WTC11 (cell line): ENCODE results near the gene MAU2. TPM values are rescaled to one million over a fixed set of nuclear protein-coding genes. Genes with fewer than 3 reads are reported as not detected.

ENCODE experiments used
- ATAC-seq: fragments of 200-7000 bp; cut with Tn5 transposase; 2 replicates; pipeline ENCODE4 v1.10.0; 2021; ENCODE audit warnings: mild to moderate bottlenecking, moderate library complexity
- CTCF ChIA-PET: fragments of 300-600 bp; sonication (Branson Sonifier 250); formaldehyde crosslinking; loops from one replicate; lab custom pipeline; 2021; ENCODE audit warnings: antibody characterized with exemption; lab: Charles Lee
- POLR2A ChIA-PET: fragments of 350-600 bp; sonication (Branson Sonifier 250); formaldehyde crosslinking; loops from one replicate; lab custom pipeline; 2021; ENCODE audit warnings: antibody characterized with exemption; lab: Charles Lee
- DNase-seq: peaks from one replicate; pipeline ENCODE4 v3.0.0; 2021; ENCODE audit warnings: low spot score
- H3K27ac Mint-ChIP-seq: 2 replicates; pipeline ENCODE4 v1.8.0; 2021; ENCODE audit warnings: mixed read lengths
- H3K27me3 Mint-ChIP-seq: 2 replicates; pipeline ENCODE4 v1.8.0; 2021; ENCODE audit warnings: low read depth, mild to moderate bottlenecking, moderate library complexity, mixed read lengths
- H3K36me3 Mint-ChIP-seq: 2 replicates; pipeline ENCODE4 v1.8.0; 2021; ENCODE audit warnings: mixed read lengths
- H3K4me1 Mint-ChIP-seq: 2 replicates; pipeline ENCODE4 v1.8.0; 2022; ENCODE audit warnings: mixed read lengths
- H3K4me3 Mint-ChIP-seq: 2 replicates; pipeline ENCODE4 v1.8.0; 2021; ENCODE audit warnings: mild to moderate bottlenecking, moderate library complexity, mixed read lengths
- H3K9me3 Mint-ChIP-seq: 2 replicates; pipeline ENCODE4 v1.8.0; 2021; ENCODE audit warnings: mixed read lengths
- AFF4 ChIP-seq: sonication (generic); formaldehyde crosslinking; IDR thresholded peaks from 2 replicates; pipeline ENCODE4 v1.8.1; 2023; ENCODE audit warnings: mild to moderate bottlenecking, missing genetic modification reagents, borderline replicate concordance
- AR ChIP-seq: fragments of 250-450 bp; sonication (Bioruptor Pico); IDR thresholded peaks from 2 replicates; pipeline ENCODE4 v1.9.0; 2021; ENCODE audit warnings: mild to moderate bottlenecking
- ATF6 ChIP-seq: sonication (generic); formaldehyde crosslinking; IDR thresholded peaks from 2 replicates; pipeline ENCODE4 v1.8.1; 2023; ENCODE audit warnings: mild to moderate bottlenecking, missing genetic modification reagents
- CREB1 ChIP-seq: sonication (generic); formaldehyde crosslinking; IDR thresholded peaks from 2 replicates; pipeline ENCODE4 v1.8.0; 2023; ENCODE audit warnings: mild to moderate bottlenecking, missing genetic modification reagents
- E2F1 ChIP-seq: sonication (generic); formaldehyde crosslinking; IDR thresholded peaks from 2 replicates; pipeline ENCODE4 v1.8.0; 2022; ENCODE audit warnings: mild to moderate bottlenecking, missing genetic modification reagents
- E2F4 ChIP-seq: sonication (generic); formaldehyde crosslinking; IDR thresholded peaks from 2 replicates; pipeline ENCODE4 v1.8.1; 2022; ENCODE audit warnings: low read depth, mild to moderate bottlenecking, moderate library complexity, missing genetic modification reagents, borderline replicate concordance
- FOXK1 ChIP-seq: sonication (generic); formaldehyde crosslinking; IDR thresholded peaks from 2 replicates; pipeline ENCODE4 v1.8.0; 2022; ENCODE audit warnings: mild to moderate bottlenecking, moderate library complexity, missing genetic modification reagents
- FOXP4 ChIP-seq: sonication (generic); formaldehyde crosslinking; IDR thresholded peaks from 2 replicates; pipeline ENCODE4 v1.8.0; 2022; ENCODE audit warnings: mild to moderate bottlenecking, missing genetic modification reagents
- GABPB1 ChIP-seq: sonication (generic); formaldehyde crosslinking; IDR thresholded peaks from 2 replicates; pipeline ENCODE4 v1.8.1; 2023; ENCODE audit warnings: mild to moderate bottlenecking, missing genetic modification reagents
- GTF2I ChIP-seq: fragments of 250-450 bp; sonication (Bioruptor Pico); conservative IDR thresholded peaks from 2 replicates; pipeline ENCODE4 v1.4.0; 2021; ENCODE audit warnings: mild to moderate bottlenecking
- MLX ChIP-seq: sonication (generic); formaldehyde crosslinking; IDR thresholded peaks from 2 replicates; pipeline ENCODE4 v1.8.1; 2023; ENCODE audit warnings: mild to moderate bottlenecking, missing genetic modification reagents, moderate library complexity
- MXD4 ChIP-seq: fragments of 250-450 bp; sonication (Bioruptor Pico); IDR thresholded peaks from 2 replicates; pipeline ENCODE4 v1.8.0; 2021; ENCODE audit warnings: mild to moderate bottlenecking, moderate library complexity, borderline replicate concordance
- PREB ChIP-seq: sonication (generic); formaldehyde crosslinking; IDR thresholded peaks from 2 replicates; pipeline ENCODE4 v1.8.1; 2022; ENCODE audit warnings: mild to moderate bottlenecking, missing genetic modification reagents, moderate library complexity, borderline replicate concordance
- RELA ChIP-seq: sonication (generic); formaldehyde crosslinking; IDR thresholded peaks from 2 replicates; pipeline ENCODE4 v1.8.1; 2022; ENCODE audit warnings: missing genetic modification reagents, mild to moderate bottlenecking, borderline replicate concordance
- SMAD3 ChIP-seq: sonication (generic); formaldehyde crosslinking; IDR thresholded peaks from 2 replicates; pipeline ENCODE4 v1.8.0; 2022; ENCODE audit warnings: missing genetic modification reagents, mild to moderate bottlenecking, borderline replicate concordance
- TCF7 ChIP-seq: sonication (generic); formaldehyde crosslinking; IDR thresholded peaks from 2 replicates; pipeline ENCODE4 v1.8.0; 2022; ENCODE audit warnings: mild to moderate bottlenecking, low read depth, missing genetic modification reagents, moderate library complexity
- TEAD1 ChIP-seq: sonication (generic); formaldehyde crosslinking; IDR thresholded peaks from 2 replicates; pipeline ENCODE4 v1.8.0; 2022; ENCODE audit warnings: mild to moderate bottlenecking, missing genetic modification reagents
- TEAD4 ChIP-seq: sonication (generic); formaldehyde crosslinking; IDR thresholded peaks from 2 replicates; pipeline ENCODE4 v1.8.0; 2022; ENCODE audit warnings: mild to moderate bottlenecking, missing genetic modification reagents
- TP53 ChIP-seq: sonication (generic); formaldehyde crosslinking; IDR thresholded peaks from 2 replicates; pipeline ENCODE4 v1.8.1; 2023; ENCODE audit warnings: mild to moderate bottlenecking, missing genetic modification reagents
- USF2 ChIP-seq: sonication (generic); formaldehyde crosslinking; IDR thresholded peaks from 2 replicates; pipeline ENCODE4 v1.8.1; 2023; ENCODE audit warnings: mild to moderate bottlenecking, missing genetic modification reagents, moderate library complexity
- ZNF219 ChIP-seq: sonication (generic); formaldehyde crosslinking; IDR thresholded peaks from 2 replicates; pipeline ENCODE4 v1.8.0; 2023; ENCODE audit warnings: missing genetic modification reagents, mild to moderate bottlenecking, borderline replicate concordance
- total RNA-seq: library from RNA; stranded (reverse); gene quantifications from 3 replicates; pipeline ENCODE4 v1.2.3, GENCODE V29; 2021

MAU2 gene
- total RNA-seq, 1 experiment from 2014 or later: 56.8 TPM

GRCh38 chr19:19352823-19353222 is 32.2 kb downstream of the MAU2 start (continued):
- TF ChIP-seq TEAD1 (CRISPR knock-in tag): no peak
- no peak for TF ChIP-seq PREB (CRISPR knock-in tag)
- TF ChIP-seq SMAD3 (CRISPR knock-in tag): no peak
- no peak for TF ChIP-seq E2F4 (CRISPR knock-in tag)
- TF ChIP-seq MLX (CRISPR knock-in tag): no peak
- TF ChIP-seq TEAD4: no peak
- no peak for TF ChIP-seq CREB1 (CRISPR knock-in tag)

- ATAC-seq: no peak
- no peaks in the 10 kb centered on the region for H3K27me3 Mint-ChIP-seq
- TF ChIP-seq MXD4 (CRISPR knock-in tag): no peak
- TF ChIP-seq AR: no peak
- no peak for TF ChIP-seq FOXK1 (CRISPR knock-in tag)
- TF ChIP-seq GTF2I: no peak
- no peak for TF ChIP-seq FOXP4
- TF ChIP-seq E2F1 (CRISPR knock-in tag): no peak
- TF ChIP-seq TCF7: no peak
- TF ChIP-seq ATF6: no peak
- no peak for TF ChIP-seq USF2
- no peak for TF ChIP-seq ZNF219 (CRISPR knock-in tag)
- no peak for TF ChIP-seq GABPB1 (CRISPR knock-in tag)
- TF ChIP-seq TP53: no peak
- no peak for TF ChIP-seq TEAD4
- TF ChIP-seq AFF4 (CRISPR knock-in tag): no peak
- TF ChIP-seq RELA: no peak
Measured at GRCh38 chr19:19354007-19354406, 33.4 kb downstream of the MAU2 start.

More at GRCh38 chr19:19354007-19354406, 33.4 kb downstream of the MAU2 start:
- peaks cover 26% of the 10 kb centered on the region for H3K36me3 Mint-ChIP-seq
- ChIA-PET CTCF (no interaction called here), POLR2A (no interaction called here)
- H3K27ac Mint-ChIP-seq: no peak overlapping the region
- H3K9me3 Mint-ChIP-seq: no peaks in the 10 kb centered on the region
- H3K4me3 Mint-ChIP-seq: no peak overlapping the region
- no peak for DNase-seq
- H3K4me1 Mint-ChIP-seq: no peaks in the 10 kb centered on the region
